ENCODE data around the gene ZBBX.

The ZBBX gene

DNA sequence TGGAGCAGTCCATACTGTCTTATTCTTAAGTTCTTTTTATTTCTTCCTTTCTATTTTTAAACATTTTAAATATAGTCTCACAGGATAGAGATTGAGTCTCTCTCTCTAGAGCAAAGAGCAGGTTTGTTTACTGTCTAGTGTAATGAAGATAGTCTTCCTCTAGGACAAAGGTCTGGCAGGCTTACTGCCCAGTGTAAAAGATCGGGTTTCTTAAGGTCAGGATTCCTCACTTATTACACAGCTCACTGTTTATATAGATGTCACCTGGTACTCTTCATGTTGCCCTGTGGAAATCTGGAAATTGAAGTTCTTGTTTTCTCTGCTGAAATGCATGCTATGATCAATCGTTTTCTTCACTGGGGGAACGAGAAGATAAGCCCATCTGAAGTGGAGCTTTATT, 76.0 kb downstream of the ZBBX start:
- DNase-seq = no peak

DNA sequence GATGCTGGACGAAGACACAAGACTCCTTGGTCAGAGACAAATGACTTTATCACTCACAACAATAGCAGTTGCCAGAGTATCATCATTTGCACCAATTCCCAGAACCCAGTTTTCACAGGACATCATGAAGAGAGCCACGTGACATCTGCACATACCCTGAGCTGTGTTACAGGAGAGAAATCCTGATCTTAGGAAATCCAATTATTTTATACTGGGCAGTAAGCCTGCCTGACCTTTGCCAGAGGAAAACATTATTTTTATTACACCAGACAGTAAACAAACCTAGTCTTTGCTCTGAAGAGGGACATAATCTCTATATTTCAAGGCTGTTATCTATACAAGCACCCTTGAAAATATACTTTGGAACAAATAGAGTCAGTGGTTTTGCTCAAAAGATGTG, 77.4 kb downstream of the ZBBX start:
- no peak for DNase-seq

- no peak for DNase-seq
These were observed 79.9 kb downstream of the ZBBX start for GRCh38 chr3:167300207-167300606.

GRCh38 chr3:167289435-167289834, 90.7 kb downstream of the ZBBX start:
- DNase-seq = no peak

DNA sequence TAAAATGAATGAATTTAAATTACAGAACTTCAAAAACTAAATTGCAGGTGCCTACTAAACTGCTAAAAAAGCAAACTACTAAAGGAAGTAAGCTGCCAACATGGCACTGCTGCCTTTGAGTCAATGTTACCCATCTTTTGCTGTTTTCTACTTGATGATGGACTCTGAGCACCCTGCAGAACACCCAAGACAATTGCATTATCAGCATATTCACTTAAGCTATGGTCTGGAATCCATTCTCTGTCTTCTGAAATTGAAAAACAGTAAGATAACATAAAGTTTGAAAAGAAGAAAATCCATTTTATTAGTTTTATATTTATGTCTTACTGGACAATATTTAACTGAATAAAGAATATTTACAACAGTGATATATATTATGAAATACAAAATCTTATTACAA, 91.4 kb downstream of the ZBBX start:
- DNase-seq = no peak

DNA sequence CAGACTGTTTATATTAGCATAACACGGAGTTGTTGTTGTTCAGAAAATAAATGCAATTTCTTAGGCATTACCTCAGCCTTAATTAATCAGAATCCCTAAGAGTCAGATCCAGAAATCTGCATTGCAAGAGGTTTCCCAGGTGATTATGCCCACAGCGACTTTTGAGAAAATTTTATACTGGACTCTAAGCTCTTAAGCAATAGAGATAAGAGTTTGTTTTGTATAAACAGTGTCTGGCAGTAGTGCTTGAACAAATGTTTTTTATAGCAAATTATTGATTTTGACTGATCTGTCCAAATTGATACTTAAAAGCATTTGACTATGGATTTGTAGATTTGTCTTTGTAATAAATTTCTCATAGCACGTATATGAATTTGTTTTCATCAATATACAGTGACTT, 92.8 kb downstream of the ZBBX start:
- no peak for DNase-seq

DNA sequence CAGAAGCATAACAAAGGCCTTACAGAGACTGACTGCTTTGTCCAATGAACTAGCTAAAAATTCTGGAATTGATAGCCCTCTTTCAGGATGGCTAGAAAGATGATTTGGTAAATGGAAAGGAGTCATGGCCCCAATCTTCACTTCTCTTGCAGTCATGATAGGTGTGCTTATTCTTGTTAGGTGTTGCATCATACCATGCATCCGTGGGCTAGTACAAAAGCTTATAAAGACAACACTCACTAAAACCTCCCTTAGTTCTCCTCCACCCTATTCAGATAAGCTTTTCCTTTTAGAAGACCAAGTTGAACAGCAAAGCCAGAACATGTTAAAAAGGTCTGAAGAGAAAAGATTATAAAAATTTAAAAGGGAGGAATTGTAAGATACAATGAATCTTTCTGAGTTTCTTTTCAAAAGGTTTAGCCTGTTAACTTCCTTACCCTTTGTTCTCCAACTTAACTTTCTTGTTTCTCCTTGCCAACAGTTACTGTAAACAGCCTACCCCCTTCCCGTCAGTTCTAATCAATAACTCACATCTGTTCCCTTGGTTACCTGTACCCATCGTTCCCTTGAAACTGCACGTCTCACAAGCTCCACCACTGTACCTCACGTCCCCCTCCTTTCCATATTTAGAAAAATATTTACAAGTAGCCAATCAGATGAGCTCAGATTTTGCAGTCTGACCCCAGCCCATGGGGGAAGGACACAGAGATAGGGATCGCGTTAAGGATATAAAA, 105.8 kb downstream of the ZBBX start:
- no peak for DNase-seq

- DNase-seq = no peak
These were observed 127.1 kb downstream of the ZBBX start for GRCh38 chr3:167253037-167253436.

GRCh38 chr3:167251678-167252077, 128.4 kb downstream of the ZBBX start:
- no peak for DNase-seq

DNA sequence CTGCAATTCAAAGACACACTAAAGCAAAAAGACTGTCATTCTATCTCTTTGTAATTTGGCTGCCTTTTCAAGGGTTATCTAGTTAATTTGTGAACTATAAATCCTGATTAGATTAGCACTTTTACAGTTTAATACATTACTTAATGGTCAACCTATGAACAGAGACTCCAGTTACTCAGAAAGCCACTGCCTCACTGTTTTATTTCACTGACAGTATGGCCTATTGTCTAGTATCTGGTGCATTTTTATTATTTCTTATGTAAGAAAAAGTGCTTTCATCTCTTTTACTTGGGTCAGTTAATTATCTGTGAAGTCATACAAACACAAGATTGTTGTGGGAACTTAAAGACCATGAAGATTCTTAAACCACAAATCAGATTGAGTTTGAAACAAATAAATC, 133.8 kb downstream of the ZBBX start:
- no peak for DNase-seq

DNA sequence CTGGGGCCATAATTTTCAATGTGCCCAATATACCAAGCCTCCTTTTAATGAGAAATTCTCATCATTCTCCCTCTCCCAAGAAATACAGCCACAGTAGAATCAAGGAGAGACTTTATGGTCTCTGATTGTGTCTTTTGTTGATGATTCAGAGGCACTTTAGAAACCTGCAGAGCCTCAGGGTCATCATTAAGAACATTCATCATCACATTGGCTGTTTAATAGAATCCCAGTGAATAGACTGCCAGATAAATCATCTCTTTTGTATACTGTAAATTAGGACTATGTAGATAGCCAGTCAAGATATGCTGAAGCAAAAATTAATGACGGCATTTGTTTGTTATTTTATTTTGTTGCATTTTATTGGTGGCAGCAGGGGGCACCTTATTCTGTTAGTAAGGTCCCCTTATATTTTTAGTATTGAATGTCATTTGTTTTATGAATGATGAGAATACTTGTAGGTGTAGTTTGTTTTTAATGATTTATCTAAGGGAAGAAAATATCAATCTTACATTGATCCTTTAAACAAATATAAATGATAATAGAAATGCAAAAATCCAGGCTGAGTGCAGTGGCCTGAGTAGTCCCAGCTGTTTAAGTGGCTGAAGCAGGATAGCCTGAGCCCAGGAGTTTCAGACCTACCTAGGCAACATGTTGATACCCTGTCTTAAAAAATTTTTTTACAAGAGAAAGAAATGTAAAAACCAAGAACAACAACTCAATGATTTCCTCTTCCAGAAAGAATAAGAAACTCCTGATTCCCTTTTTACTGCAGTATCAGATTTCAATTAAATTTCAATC, 138.8 kb downstream of the ZBBX start:
- DNase-seq = no peak

GRCh38 chr3:167228135-167228534, 152.0 kb downstream of the ZBBX start:
- no peak for DNase-seq

DNA sequence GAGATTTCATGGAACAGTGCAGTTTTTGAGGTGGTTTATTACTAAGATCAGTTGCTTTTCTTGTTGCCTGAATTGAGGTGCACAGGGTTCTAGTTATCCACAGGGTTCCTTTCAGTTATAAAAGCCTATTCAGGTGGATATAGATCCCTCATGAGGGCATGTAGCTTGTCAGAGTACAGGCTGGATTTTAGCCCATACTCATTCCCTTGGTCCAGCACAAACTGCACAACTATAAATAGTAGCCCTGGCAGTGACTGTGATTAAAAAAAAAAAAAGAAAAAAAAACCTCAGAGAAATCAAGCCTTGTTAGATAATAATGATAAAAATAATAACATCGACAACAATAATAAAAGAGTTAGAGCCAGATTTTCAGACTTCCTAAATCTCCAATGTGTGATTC, 154.3 kb downstream of the ZBBX start:
- DNase-seq = no peak

DNA sequence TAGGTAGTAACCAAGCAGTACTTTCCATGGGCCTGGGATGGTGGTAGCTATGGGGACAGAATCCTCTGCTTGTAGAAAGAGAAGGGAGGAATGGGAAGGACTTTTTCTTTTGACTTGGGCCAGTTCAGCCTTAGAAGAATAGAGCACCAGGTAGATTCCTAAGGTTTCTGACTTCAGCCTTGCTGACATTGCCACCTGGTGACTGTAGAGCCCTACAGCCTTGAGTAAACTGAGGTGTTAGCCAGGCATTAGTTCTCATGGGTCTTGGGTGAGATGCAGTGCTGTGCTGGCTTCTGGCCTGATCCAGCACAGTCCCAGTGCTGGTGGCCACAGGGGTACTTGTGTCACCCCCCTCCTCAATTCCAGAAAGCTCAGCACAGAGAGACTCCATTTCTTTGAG, 171.1 kb downstream of the ZBBX start:
- DNase-seq = no peak

DNA sequence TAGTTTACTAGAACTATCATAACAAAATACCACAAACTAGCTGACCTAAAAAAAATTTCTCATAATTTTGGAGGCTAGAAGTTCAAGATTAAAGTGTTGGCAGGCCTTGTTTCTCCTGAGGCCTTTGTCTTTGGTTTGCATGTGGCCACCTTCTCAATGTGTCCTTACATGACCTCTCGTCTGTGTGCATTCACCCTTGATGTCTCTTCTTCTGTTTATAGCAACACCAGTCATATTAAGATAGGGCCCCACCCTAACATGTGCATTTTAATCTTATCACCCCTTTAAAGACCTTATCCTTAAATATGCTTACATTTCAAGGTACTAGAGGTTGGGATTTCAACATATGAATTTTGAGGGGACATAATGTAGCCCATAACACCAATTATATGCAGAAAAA, 177.0 kb downstream of the ZBBX start:
- DNase-seq = no peak

DNA sequence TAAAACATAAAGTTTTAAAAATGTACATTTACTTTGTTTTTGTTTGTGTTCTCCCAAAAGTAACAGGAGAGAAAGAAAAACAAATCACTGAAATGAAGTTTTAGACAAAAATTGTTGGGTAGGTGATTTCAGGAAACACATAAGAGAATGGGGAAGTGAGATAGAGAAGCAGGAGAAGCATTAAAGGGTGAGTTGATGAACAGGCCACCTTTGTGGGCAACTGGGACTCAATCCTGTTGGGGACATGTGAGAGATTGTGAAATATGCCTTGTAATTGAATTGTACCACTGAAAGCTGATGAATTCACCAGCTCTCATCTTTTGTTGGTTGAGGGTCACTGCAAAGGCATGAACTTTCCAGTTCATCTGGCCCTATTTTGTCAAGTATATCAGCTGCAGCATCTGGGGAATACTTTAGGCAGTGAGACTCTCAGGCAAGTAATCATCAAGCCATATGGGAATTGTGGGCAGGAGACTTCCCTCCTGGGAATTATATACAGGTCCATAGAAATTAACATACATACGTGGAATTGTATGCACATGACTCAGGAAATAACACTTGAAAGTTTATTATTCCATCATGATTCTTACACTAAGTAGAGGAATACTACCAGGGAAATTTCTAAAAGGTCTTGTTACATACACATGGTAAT, 181.0 kb downstream of the ZBBX start:
- DNase-seq = peak; percentile 64
